Measurements from ENCODE around the gene OCIAD1.

The OCIAD1 gene

GRCh38 chr4:48791313-48791712, 39.6 kb upstream of the OCIAD1 start:
- no peak for TF ChIP-seq CTCF (IDR thresholded peaks at IDR 0.05; ENCODE audit: borderline replicate concordance, insufficient read depth, low read depth, low read length)
- H3K4me3 ChIP-seq (ENCODE audit: low read depth, low read length): no peak overlapping the region

- no peak overlapping the region for H3K4me3 ChIP-seq (ENCODE audit: low read depth, low read length)
- TF ChIP-seq CTCF (IDR thresholded peaks at IDR 0.05; ENCODE audit: borderline replicate concordance, insufficient read depth, low read depth, low read length): no peak
These were observed 38.4 kb upstream of the OCIAD1 start for GRCh38 chr4:48792348-48793006.

- TF ChIP-seq CTCF (IDR thresholded peaks at IDR 0.05; ENCODE audit: borderline replicate concordance, insufficient read depth, low read depth, low read length): no peak
- no peak overlapping the region for H3K4me3 ChIP-seq (ENCODE audit: low read depth, low read length)
These were observed 35.8 kb upstream of the OCIAD1 start for GRCh38 chr4:48795108-48795507.

GRCh38 chr4:48796191-48796926, 34.5 kb upstream of the OCIAD1 start:
- no peak for TF ChIP-seq CTCF (IDR thresholded peaks at IDR 0.05; ENCODE audit: borderline replicate concordance, insufficient read depth, low read depth, low read length)
- H3K4me3 ChIP-seq (ENCODE audit: low read depth, low read length): no peak overlapping the region

GRCh38 chr4:48796927-48797679, 33.8 kb upstream of the OCIAD1 start:
- no peak for TF ChIP-seq CTCF (IDR thresholded peaks at IDR 0.05; ENCODE audit: borderline replicate concordance, insufficient read depth, low read depth, low read length)

GRCh38 chr4:48798117-48798516, 32.8 kb upstream of the OCIAD1 start:
- no peak for TF ChIP-seq CTCF (IDR thresholded peaks at IDR 0.05; ENCODE audit: borderline replicate concordance, insufficient read depth, low read depth, low read length)
- H3K4me3 ChIP-seq (ENCODE audit: low read depth, low read length): no peak overlapping the region

More at GRCh38 chr4:48796927-48797679, 33.8 kb upstream of the OCIAD1 start:
- H3K4me3 ChIP-seq (ENCODE audit: low read depth, low read length): no peak overlapping the region
